Kidney tubule cell (primary cell): ENCODE results near the gene RPTOR.
A peak's percentile ranks its signal among the peaks of the same experiment; 100 is the strongest.
"Not testable (repeated sequence)": the region's sequence is repeated elsewhere in the genome, so short reads cannot be mapped to it uniquely, and the experiment has no call there.

Experiments used
- DNase-seq: peaks from one replicate; pipeline ENCODE4 v3.0.0-alpha.2; 2018; ENCODE audit warnings: low spot score

Gene RPTOR

GRCh38 chr17:80555266-80555665 lies 10.6 kb downstream of the RPTOR start:
- DNase-seq, result no peak

- DNase-seq, result peak; percentile 30
These were observed 13.4 kb downstream of the RPTOR start for GRCh38 chr17:80558046-80558445.

GRCh38 chr17:80559825-80560251 lies 15.2 kb downstream of the RPTOR start:
- DNase-seq, result peak; percentile 84

- DNase-seq, result peak; percentile 20
These were observed 17.0 kb downstream of the RPTOR start for GRCh38 chr17:80561541-80562114.

- no peak for DNase-seq
These were observed 19.9 kb downstream of the RPTOR start for GRCh38 chr17:80564545-80564944.

- no peak for DNase-seq
These were observed 20.9 kb downstream of the RPTOR start for GRCh38 chr17:80565343-80566053.

GRCh38 chr17:80566054-80566400 lies 21.4 kb downstream of the RPTOR start:
- DNase-seq, result no peak

- no peak for DNase-seq
These were observed 23.6 kb downstream of the RPTOR start for GRCh38 chr17:80568246-80568645.

- DNase-seq, result peak; percentile 69
These were observed 25.3 kb downstream of the RPTOR start for GRCh38 chr17:80569924-80570323.

GRCh38 chr17:80573701-80574100 lies 29.1 kb downstream of the RPTOR start:
- DNase-seq, result no peak

GRCh38 chr17:80574496-80574895 lies 29.9 kb downstream of the RPTOR start:
- no peak for DNase-seq

- peak; percentile 86 for DNase-seq
These were observed 30.6 kb downstream of the RPTOR start for GRCh38 chr17:80575057-80575875.

GRCh38 chr17:80577876-80578570 lies 33.4 kb downstream of the RPTOR start:
- DNase-seq, result no peak

GRCh38 chr17:80578668-80579388 lies 34.2 kb downstream of the RPTOR start:
- not testable (repeated sequence) for DNase-seq

GRCh38 chr17:80582165-80582564 lies 37.5 kb downstream of the RPTOR start:
- no peak for DNase-seq

- DNase-seq, result no peak
These were observed 39.7 kb downstream of the RPTOR start for GRCh38 chr17:80584176-80584905.

GRCh38 chr17:80585890-80586845 lies 41.5 kb downstream of the RPTOR start:
- peak; percentile 17 for DNase-seq

- DNase-seq, result peak; percentile 47
These were observed 42.2 kb downstream of the RPTOR start for GRCh38 chr17:80586846-80587228.

GRCh38 chr17:80588702-80589383 lies 44.2 kb downstream of the RPTOR start:
- no peak for DNase-seq
